OCI-LY1 (cell line): Measurements from ENCODE around the gene ZMYM3.
"Not testable (repeated sequence)": the region's sequence is repeated elsewhere in the genome, so short reads cannot be mapped to it uniquely, and the experiment has no call there.

Experiments
- EZH2 ChIP-seq: fragments of 200-600 bp; sonication (generic), shearing (Covaris generic); IDR thresholded peaks from 2 replicates; pipeline ENCODE4 v1.8.0; 2017; ENCODE audit warnings: borderline replicate concordance, mixed run types, mild to moderate bottlenecking, antibody characterized with exemption, low read length, moderate library complexity, mixed read lengths
- TF ChIP-seq, protein P1 (sequence below): fragments of 200-600 bp; sonication (generic), shearing (Covaris generic); IDR thresholded peaks from 2 replicates; pipeline ENCODE4 v1.5.1; 2017; ENCODE audit warnings: mild to moderate bottlenecking, antibody characterized with exemption, low read length, moderate library complexity, mixed read lengths

DNA sequence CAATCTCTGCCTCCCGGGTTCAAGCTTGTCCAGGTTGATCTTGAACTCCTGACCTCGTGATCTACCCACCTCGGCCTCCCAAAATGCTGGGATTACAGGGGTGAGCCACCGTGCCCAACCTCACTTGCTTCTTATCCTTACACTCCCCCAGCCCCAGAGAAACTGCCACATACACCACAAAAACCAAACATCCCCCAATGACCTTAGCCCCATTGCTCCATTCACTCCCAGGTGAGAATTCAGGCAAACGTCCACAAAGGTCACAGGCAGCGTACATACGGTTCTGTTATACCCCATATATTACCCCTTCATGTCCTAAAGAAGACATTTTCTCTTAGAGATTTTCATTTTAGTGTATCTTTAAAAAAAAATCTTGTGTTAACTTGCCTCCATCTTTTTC, 46.6 kb upstream of the ZMYM3 start:
- TF ChIP-seq, protein P1, sequence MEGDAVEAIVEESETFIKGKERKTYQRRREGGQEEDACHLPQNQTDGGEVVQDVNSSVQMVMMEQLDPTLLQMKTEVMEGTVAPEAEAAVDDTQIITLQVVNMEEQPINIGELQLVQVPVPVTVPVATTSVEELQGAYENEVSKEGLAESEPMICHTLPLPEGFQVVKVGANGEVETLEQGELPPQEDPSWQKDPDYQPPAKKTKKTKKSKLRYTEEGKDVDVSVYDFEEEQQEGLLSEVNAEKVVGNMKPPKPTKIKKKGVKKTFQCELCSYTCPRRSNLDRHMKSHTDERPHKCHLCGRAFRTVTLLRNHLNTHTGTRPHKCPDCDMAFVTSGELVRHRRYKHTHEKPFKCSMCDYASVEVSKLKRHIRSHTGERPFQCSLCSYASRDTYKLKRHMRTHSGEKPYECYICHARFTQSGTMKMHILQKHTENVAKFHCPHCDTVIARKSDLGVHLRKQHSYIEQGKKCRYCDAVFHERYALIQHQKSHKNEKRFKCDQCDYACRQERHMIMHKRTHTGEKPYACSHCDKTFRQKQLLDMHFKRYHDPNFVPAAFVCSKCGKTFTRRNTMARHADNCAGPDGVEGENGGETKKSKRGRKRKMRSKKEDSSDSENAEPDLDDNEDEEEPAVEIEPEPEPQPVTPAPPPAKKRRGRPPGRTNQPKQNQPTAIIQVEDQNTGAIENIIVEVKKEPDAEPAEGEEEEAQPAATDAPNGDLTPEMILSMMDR: not testable (repeated sequence)
- not testable (repeated sequence) for TF ChIP-seq EZH2
